Measurements from ENCODE around the gene SLC35C1. TPM values are rescaled to one million over a fixed set of nuclear protein-coding genes. Genes with fewer than 3 reads are reported as not detected.
"Not testable (repeated sequence)": the region's sequence is repeated elsewhere in the genome, so short reads cannot be mapped to it uniquely, and the experiment has no call there.

SLC35C1 gene
- total RNA-seq, 2 experiments from 2014 or later = 18.0 to 20.2 TPM

GRCh38 chr11:45809456-45810395 lies 4.8 kb downstream of the SLC35C1 start:
- peaks cover 14% of the 10 kb centered on the region for H3K36me3 Mint-ChIP-seq
- no peaks in the 10 kb centered on the region for H3K27me3 Mint-ChIP-seq
- H3K4me3 Mint-ChIP-seq = no peak overlapping the region
- H3K9me3 Mint-ChIP-seq = no peaks in the 10 kb centered on the region
- peak overlapping the region; percentile 66 for H3K27ac Mint-ChIP-seq
- POLR2A ChIA-PET = no interaction called here
- no peak for DNase-seq
- ATAC-seq (ENCODE audit: low read depth) = no peak
- peaks cover 39% of the 10 kb centered on the region for H3K4me1 Mint-ChIP-seq

GRCh38 chr11:45810431-45811108 lies 5.6 kb downstream of the SLC35C1 start:
- DNase-seq = no peak
- no peak overlapping the region for H3K4me3 Mint-ChIP-seq
- no peak for ATAC-seq (ENCODE audit: low read depth)
- H3K27ac Mint-ChIP-seq = peak overlapping the region; percentile 23
- no peaks in the 10 kb centered on the region for H3K9me3 Mint-ChIP-seq
- H3K4me1 Mint-ChIP-seq = peaks cover 39% of the 10 kb centered on the region
- POLR2A ChIA-PET = no interaction called here
- no peaks in the 10 kb centered on the region for H3K27me3 Mint-ChIP-seq
- peaks cover 14% of the 10 kb centered on the region for H3K36me3 Mint-ChIP-seq

GRCh38 chr11:45811109-45811435 lies 6.1 kb downstream of the SLC35C1 start:
- Mint-ChIP-seq H3K36me3 (peaks cover 14% of the 10 kb centered on the region), H3K27me3 (no peaks in the 10 kb centered on the region), H3K4me1 (peaks cover 40% of the 10 kb centered on the region), H3K4me3 (no peak overlapping the region), H3K27ac (no peak overlapping the region), H3K9me3 (no peaks in the 10 kb centered on the region)
- ATAC-seq (ENCODE audit: low read depth) = no peak
- no peak for DNase-seq
- POLR2A ChIA-PET = no interaction called here

- Mint-ChIP-seq H3K27ac (no peak overlapping the region), H3K36me3 (peaks cover 11% of the 10 kb centered on the region), H3K27me3 (no peaks in the 10 kb centered on the region), H3K4me3 (no peak overlapping the region), H3K4me1 (peaks cover 36% of the 10 kb centered on the region), H3K9me3 (no peaks in the 10 kb centered on the region)
- DNase-seq = no peak
- POLR2A ChIA-PET = no interaction called here
- ATAC-seq (ENCODE audit: low read depth) = no peak
Observed at GRCh38 chr11:45811571-45812290, 6.8 kb downstream of the SLC35C1 start.

GRCh38 chr11:45812581-45813548 lies 7.9 kb downstream of the SLC35C1 start:
- Mint-ChIP-seq H3K4me1 (peaks cover 28% of the 10 kb centered on the region), H3K9me3 (no peaks in the 10 kb centered on the region), H3K27ac (peak overlapping the region; percentile 43), H3K36me3 (peaks cover 11% of the 10 kb centered on the region), H3K4me3 (no peak overlapping the region), H3K27me3 (no peaks in the 10 kb centered on the region)
- no peak for ATAC-seq (ENCODE audit: low read depth)
- POLR2A ChIA-PET = no interaction called here
- no peak for DNase-seq

GRCh38 chr11:45815747-45816146 lies 10.8 kb downstream of the SLC35C1 start:
- POLR2A ChIA-PET = interaction anchor here (1.4 to 1.6 kb wide), 2 partner anchors 11 to 17 kb away, joined by 5 to 6 read pairs; partner anchors contain the start of gene SLC35C1
- Mint-ChIP-seq H3K36me3 (peaks cover 1% of the 10 kb centered on the region), H3K9me3 (no peaks in the 10 kb centered on the region), H3K27ac (no peak overlapping the region), H3K4me1 (peaks cover 7% of the 10 kb centered on the region), H3K27me3 (no peaks in the 10 kb centered on the region), H3K4me3 (no peak overlapping the region)
- DNase-seq = no peak
- ATAC-seq (ENCODE audit: low read depth) = peak; percentile 35

- H3K27ac Mint-ChIP-seq = no peak overlapping the region
- peaks cover 7% of the 10 kb centered on the region for H3K4me1 Mint-ChIP-seq
- no peak overlapping the region for H3K4me3 Mint-ChIP-seq
- no peaks in the 10 kb centered on the region for H3K27me3 Mint-ChIP-seq
- ATAC-seq (ENCODE audit: low read depth) (no peak), DNase-seq (no peak)
- POLR2A ChIA-PET = interaction anchor here (1.4 to 1.6 kb wide), 2 partner anchors 12 to 16 kb away, joined by 5 to 6 read pairs; partner anchors contain the start of gene SLC35C1
- no peaks in the 10 kb centered on the region for H3K9me3 Mint-ChIP-seq
- peaks cover 1% of the 10 kb centered on the region for H3K36me3 Mint-ChIP-seq
Observed at GRCh38 chr11:45816614-45817013, 11.7 kb downstream of the SLC35C1 start.

- DNase-seq = no peak
- POLR2A ChIA-PET = interaction anchor here (1.4 to 1.6 kb wide), 2 partner anchors 13 to 15 kb away, joined by 5 to 6 read pairs; partner anchors contain the start of gene SLC35C1
- peaks cover 7% of the 10 kb centered on the region for H3K4me1 Mint-ChIP-seq
- ATAC-seq (ENCODE audit: low read depth) = no peak
- peaks cover 1% of the 10 kb centered on the region for H3K36me3 Mint-ChIP-seq
- no peak overlapping the region for H3K27ac Mint-ChIP-seq
- H3K4me3 Mint-ChIP-seq = no peak overlapping the region
- H3K9me3 Mint-ChIP-seq = no peaks in the 10 kb centered on the region
- H3K27me3 Mint-ChIP-seq = no peaks in the 10 kb centered on the region
Observed at GRCh38 chr11:45817191-45817590, 12.2 kb downstream of the SLC35C1 start.

- POLR2A ChIA-PET = interaction anchor here (0.6 to 1.0 kb wide), 2 partner anchors 17 to 1885 kb away, joined by 3 to 4 read pairs; no protein-coding TSS in a partner anchor
- no peak overlapping the region for H3K27ac Mint-ChIP-seq
- DNase-seq = no peak
- H3K9me3 Mint-ChIP-seq = no peaks in the 10 kb centered on the region
- ATAC-seq (ENCODE audit: low read depth) = no peak
- H3K27me3 Mint-ChIP-seq = peaks cover 3% of the 10 kb centered on the region
- H3K4me1 Mint-ChIP-seq = peaks cover 5% of the 10 kb centered on the region
- peaks cover 1% of the 10 kb centered on the region for H3K36me3 Mint-ChIP-seq
- H3K4me3 Mint-ChIP-seq = no peak overlapping the region
Observed at GRCh38 chr11:45818961-45819605, 14.1 kb downstream of the SLC35C1 start.

- Mint-ChIP-seq H3K27me3 (peaks cover 4% of the 10 kb centered on the region), H3K4me1 (peaks cover 5% of the 10 kb centered on the region), H3K27ac (no peak overlapping the region), H3K4me3 (no peak overlapping the region), H3K36me3 (no peaks in the 10 kb centered on the region), H3K9me3 (no peaks in the 10 kb centered on the region)
- no peak for DNase-seq
- POLR2A ChIA-PET = no interaction called here
- ATAC-seq (ENCODE audit: low read depth) = no peak
Observed at GRCh38 chr11:45820211-45820857, 15.4 kb downstream of the SLC35C1 start.

- POLR2A ChIA-PET = interaction anchor here (1.2 kb wide), 1 partner anchor 22 kb away, joined by 4 read pairs; the partner anchor contains the start of gene SLC35C1
- H3K36me3 Mint-ChIP-seq; ATAC-seq (ENCODE audit: low read depth); H3K9me3 Mint-ChIP-seq; H3K27ac Mint-ChIP-seq; DNase-seq; H3K4me3 Mint-ChIP-seq; H3K4me1 Mint-ChIP-seq: not testable (repeated sequence)
- H3K27me3 Mint-ChIP-seq = peaks cover 22% of the 10 kb centered on the region
Observed at GRCh38 chr11:45826492-45826891, 21.5 kb downstream of the SLC35C1 start.

Data from activated naive CD8-positive, alpha-beta T cell treated with anti-CD3 and anti-CD28 coated beads, Interleukin-2, amount 10 ng/mL, durations not matched to agents 7 days and 5 days (primary cell).